Neural progenitor cell (in vitro differentiated cells): ENCODE results near the gene HEMGN.

Source experiments
- CTCF ChIP-seq: fragments of 200-600 bp; sonication (generic); IDR thresholded peaks from 2 replicates; pipeline ENCODE4 v1.5.1; 2017; ENCODE audit warnings: antibody characterized with exemption, mild to moderate bottlenecking
- EZH2 ChIP-seq: fragments of 200-600 bp; sonication (generic); IDR thresholded peaks from 2 replicates; pipeline ENCODE4 v1.6.1; 2017; ENCODE audit warnings: antibody characterized with exemption, mild to moderate bottlenecking, moderate library complexity

GRCh38 chr9:97963232-97963631 is 25.3 kb upstream of the HEMGN start:
- TF ChIP-seq EZH2 = no peak
- TF ChIP-seq CTCF = no peak
